SK-N-MC (cell line): Measurements from ENCODE around the gene SLC43A3.

Experiments used
- EZH2 ChIP-seq: fragments of 200-600 bp; sonication (generic); IDR thresholded peaks from one replicate; pipeline ENCODE4 v1.6.1; 2017; ENCODE audit warnings: antibody characterized with exemption
- FOXP2 ChIP-seq: optimal IDR thresholded peaks from 2 replicates; pipeline ENCODE3; 2011; ENCODE audit warnings: mild to moderate bottlenecking, moderate library complexity; ENCODE audit not compliant: insufficient read depth; ENCODE audit errors: extremely low read length, control extremely low read depth
- POLR2AphosphoS5 ChIP-seq: IDR thresholded peaks from 2 replicates; pipeline ENCODE4 v1.6.1; 2012; ENCODE audit warnings: mild to moderate bottlenecking, low read depth, low read length, borderline replicate concordance

- TF ChIP-seq POLR2AphosphoS5 = no peak
- TF ChIP-seq EZH2 = no peak
- no peak for TF ChIP-seq FOXP2
These were observed 56.0 kb downstream of the SLC43A3 start for GRCh38 chr11:57370941-57371340.
